HEK293 (cell line): ENCODE results near the gene GPBP1.
"Not testable (repeated sequence)": the region's sequence is repeated elsewhere in the genome, so short reads cannot be mapped to it uniquely, and the experiment has no call there.

Experiments
- CTCF ChIA-PET: fragments of 350-600 bp; formaldehyde crosslinking; extraction: SDS; loops from one replicate; lab custom pipeline; 2021; ENCODE audit warnings: antibody characterized with exemption; lab: Yijun Ruan, JAX
- POLR2A ChIA-PET: fragments of 300-600 bp; formaldehyde crosslinking; extraction: SDS; loops from one replicate; lab custom pipeline; 2020; ENCODE audit warnings: antibody characterized with exemption, inconsistent platforms; lab: Yijun Ruan, JAX
- H3K27ac ChIP-seq: fragments of 200-500 bp; sonication (Bioruptor generic); 2 replicates; pipeline ENCODE4 v1.5.1; 2014; ENCODE audit warnings: low read depth, low read length, control low read depth, inconsistent platforms; ENCODE audit errors: extremely low read depth
- H3K36me3 ChIP-seq, 2 experiments: fragments of 200-500 bp in 1 of 2; sonication (Bioruptor generic) in 1 of 2; 1 replicate in 1 of 2; 2 replicates in 1 of 2; pipeline ENCODE4 v1.5.1; 2014 to 2017; ENCODE audit warnings: inconsistent platforms in 2 of 2, low read length in 2 of 2; ENCODE audit not compliant: control insufficient read depth in 2 of 2, insufficient read depth in 1 of 2
- H3K4me1 ChIP-seq: fragments of 200-500 bp; sonication (Bioruptor generic); 2 replicates; pipeline ENCODE4 v1.5.1; 2014; ENCODE audit warnings: mild to moderate bottlenecking, low read length, inconsistent platforms; ENCODE audit not compliant: control insufficient read depth, insufficient read depth
- H3K4me3 ChIP-seq: 2 replicates; pipeline ENCODE4 v1.5.1; 2011; ENCODE audit warnings: low read depth, mild to moderate bottlenecking, control low read depth, low read length, moderate library complexity
- H3K9me3 ChIP-seq: fragments of 200-500 bp; sonication (Bioruptor generic); 2 replicates; pipeline ENCODE4 v1.5.1; 2014; ENCODE audit warnings: low read depth, low read length, inconsistent platforms; ENCODE audit not compliant: control insufficient read depth, insufficient read depth
- ATF2 ChIP-seq: fragments of 450-650 bp; formaldehyde crosslinking; IDR thresholded peaks from 2 replicates; pipeline ENCODE4 v1.5.1; 2016; ENCODE audit warnings: missing biosample characterization, missing genetic modification characterization, low read depth
- HOXD13 ChIP-seq: sonication (generic); formaldehyde crosslinking; IDR thresholded peaks from 2 replicates; pipeline ENCODE4 v1.8.0; 2022; ENCODE audit warnings: missing genetic modification reagents, borderline replicate concordance
- TRIM28 ChIP-seq: IDR thresholded peaks from 2 replicates; pipeline ENCODE4 v1.6.1; 2011; ENCODE audit warnings: low read length, control low read depth, borderline replicate concordance
- TSHZ1 ChIP-seq: fragments of 450-650 bp; formaldehyde crosslinking; IDR thresholded peaks from 2 replicates; pipeline ENCODE4 v1.5.1; 2016; ENCODE audit warnings: missing biosample characterization, missing genetic modification characterization, borderline replicate concordance
- ZBTB11 ChIP-seq: fragments of 450-650 bp; formaldehyde crosslinking; conservative IDR thresholded peaks from 2 replicates; pipeline ENCODE4 v1.5.1; 2016; ENCODE audit warnings: low read depth, missing biosample characterization, missing genetic modification characterization
- ZBTB26 ChIP-seq: fragments of 450-650 bp; formaldehyde crosslinking; optimal IDR thresholded peaks from 2 replicates; pipeline ENCODE3; 2016; ENCODE audit warnings: missing biosample characterization, mild to moderate bottlenecking, missing genetic modification characterization
- ZFHX2 ChIP-seq: fragments of 450-650 bp; formaldehyde crosslinking; conservative IDR thresholded peaks from 2 replicates; pipeline ENCODE4 v1.5.1; 2016; ENCODE audit warnings: missing biosample characterization, missing genetic modification characterization
- ZNF140 ChIP-seq: fragments of 450-650 bp; formaldehyde crosslinking; IDR thresholded peaks from 2 replicates; pipeline ENCODE4 v1.5.1; 2016; ENCODE audit warnings: missing biosample characterization, missing genetic modification characterization
- ZNF2 ChIP-seq: fragments of 450-650 bp; formaldehyde crosslinking; IDR thresholded peaks from 2 replicates; pipeline ENCODE4 v1.5.1; 2016; ENCODE audit warnings: missing biosample characterization, missing genetic modification characterization
- ZNF211 ChIP-seq: fragments of 450-650 bp; formaldehyde crosslinking; IDR thresholded peaks from 2 replicates; pipeline ENCODE4 v1.5.1; 2016; ENCODE audit warnings: low read depth, missing biosample characterization, missing genetic modification characterization
- ZNF335 ChIP-seq: fragments of 450-650 bp; formaldehyde crosslinking; conservative IDR thresholded peaks from 2 replicates; pipeline ENCODE4 v1.5.1; 2016; ENCODE audit warnings: missing biosample characterization, missing genetic modification characterization
- ZNF558 ChIP-seq: fragments of 450-650 bp; formaldehyde crosslinking; IDR thresholded peaks from 2 replicates; pipeline ENCODE4 v1.5.1; 2016; ENCODE audit warnings: missing biosample characterization, missing genetic modification characterization
- ZNF560 ChIP-seq: fragments of 450-650 bp; formaldehyde crosslinking; IDR thresholded peaks from 2 replicates; pipeline ENCODE4 v1.5.1; 2017; ENCODE audit warnings: missing biosample characterization, missing genetic modification characterization, borderline replicate concordance
- ZNF768 ChIP-seq: fragments of 450-650 bp; formaldehyde crosslinking; IDR thresholded peaks from 2 replicates; pipeline ENCODE4 v1.5.1; 2018; ENCODE audit warnings: missing biosample characterization, mild to moderate bottlenecking, missing genetic modification characterization

GPBP1 gene

GRCh38 chr5:57167201-57167600 is 6.7 kb upstream of the GPBP1 start:
- ChIA-PET CTCF (interaction anchor here (0.7 to 0.8 kb wide), 2 partner anchors 8 to 37 kb away, joined by 3 read pairs; no protein-coding TSS in a partner anchor), POLR2A (no interaction called here)
- H3K4me1 ChIP-seq = no peaks in the 10 kb centered on the region
- no peak overlapping the region for H3K4me3 ChIP-seq
- no peaks in the 10 kb centered on the region for H3K9me3 ChIP-seq
- no peak overlapping the region for H3K27ac ChIP-seq
- H3K36me3 ChIP-seq = no peaks in the 10 kb centered on the region; a peak in 1 of 3 replicates
- TF ChIP-seq ZNF558 (tag by site-specific recombination) = no peak
- no peak for TF ChIP-seq ZBTB26 (tag by site-specific recombination)
- TF ChIP-seq ZNF211 (tag by site-specific recombination) = no peak
- no peak for TF ChIP-seq ATF2 (tag by site-specific recombination)
- no peak for TF ChIP-seq ZNF768 (tag by site-specific recombination)
- no peak for TF ChIP-seq ZNF560 (tag by site-specific recombination)

GRCh38 chr5:57170116-57170515 is 3.7 kb upstream of the GPBP1 start:
- H3K27ac ChIP-seq, H3K36me3 ChIP-seq, H3K4me3 ChIP-seq, H3K9me3 ChIP-seq, H3K4me1 ChIP-seq, POLR2A ChIA-PET: not testable (repeated sequence)
- CTCF ChIA-PET = interaction anchor here (0.6 kb wide), 1 partner anchor 49 kb away, joined by 5 read pairs; no protein-coding TSS in a partner anchor

- peaks cover 0 to 11% of the 10 kb centered on the region in 2 experiments; a peak in 1 of 3 replicates for H3K36me3 ChIP-seq
- TF ChIP-seq ZNF2 (tag by site-specific recombination) (0 out of 2 replicates have a peak, but pooled peaks have one; percentile 24), ZNF335 (peak; percentile 66), HOXD13 (CRISPR knock-in tag) (no peak), ZFHX2 (0 out of 2 replicates have a peak, but pooled peaks have one; percentile 11)
- H3K9me3 ChIP-seq = no peaks in the 10 kb centered on the region
- no peak overlapping the region; the same call in 1 of the 2 replicates for H3K27ac ChIP-seq
- H3K4me3 ChIP-seq = peak overlapping the region; percentile 71
- no peaks in the 10 kb centered on the region for H3K4me1 ChIP-seq
- POLR2A ChIA-PET = interaction anchor here (0.6 kb wide), 1 partner anchor 32 kb away, joined by 3 read pairs; no protein-coding TSS in a partner anchor
- CTCF ChIA-PET = interaction anchor here (0.7 kb wide), 1 partner anchor 269 kb away, joined by 6 read pairs; no protein-coding TSS in a partner anchor
These were observed 1.9 kb upstream of the GPBP1 start for GRCh38 chr5:57171816-57172465.

GRCh38 chr5:57172466-57173318 is 1.2 kb upstream of the GPBP1 start:
- Histone ChIP-seq H3K4me3 (peak overlapping the region; percentile 71), H3K36me3 (peaks cover 3 to 13% of the 10 kb centered on the region in 2 experiments; a peak in 2 of 3 replicates), H3K9me3 (no peaks in the 10 kb centered on the region), H3K27ac (peak overlapping the region; percentile 100), H3K4me1 (no peaks in the 10 kb centered on the region)
- ChIA-PET CTCF (interaction anchor here (0.8 kb wide), 1 partner anchor 176 kb away, joined by 4 read pairs; no protein-coding TSS in a partner anchor), POLR2A (interaction anchor here (0.7 to 1.5 kb wide), 7 partner anchors 12 to 262 kb away, joined by 3 to 25 read pairs (median 4); partner anchors contain the start of gene SETD9)
- TF ChIP-seq TSHZ1 (tag by site-specific recombination) (no peak), ZNF140 (no peak), ZBTB11 (peak; percentile 67; the same call in 1 of the 2 replicates), TRIM28 (no peak)
